Measurements from ENCODE around the gene NKG7.
"Not testable (repeated sequence)": the region's sequence is repeated elsewhere in the genome, so short reads cannot be mapped to it uniquely, and the experiment has no call there.

Gene NKG7

DNA sequence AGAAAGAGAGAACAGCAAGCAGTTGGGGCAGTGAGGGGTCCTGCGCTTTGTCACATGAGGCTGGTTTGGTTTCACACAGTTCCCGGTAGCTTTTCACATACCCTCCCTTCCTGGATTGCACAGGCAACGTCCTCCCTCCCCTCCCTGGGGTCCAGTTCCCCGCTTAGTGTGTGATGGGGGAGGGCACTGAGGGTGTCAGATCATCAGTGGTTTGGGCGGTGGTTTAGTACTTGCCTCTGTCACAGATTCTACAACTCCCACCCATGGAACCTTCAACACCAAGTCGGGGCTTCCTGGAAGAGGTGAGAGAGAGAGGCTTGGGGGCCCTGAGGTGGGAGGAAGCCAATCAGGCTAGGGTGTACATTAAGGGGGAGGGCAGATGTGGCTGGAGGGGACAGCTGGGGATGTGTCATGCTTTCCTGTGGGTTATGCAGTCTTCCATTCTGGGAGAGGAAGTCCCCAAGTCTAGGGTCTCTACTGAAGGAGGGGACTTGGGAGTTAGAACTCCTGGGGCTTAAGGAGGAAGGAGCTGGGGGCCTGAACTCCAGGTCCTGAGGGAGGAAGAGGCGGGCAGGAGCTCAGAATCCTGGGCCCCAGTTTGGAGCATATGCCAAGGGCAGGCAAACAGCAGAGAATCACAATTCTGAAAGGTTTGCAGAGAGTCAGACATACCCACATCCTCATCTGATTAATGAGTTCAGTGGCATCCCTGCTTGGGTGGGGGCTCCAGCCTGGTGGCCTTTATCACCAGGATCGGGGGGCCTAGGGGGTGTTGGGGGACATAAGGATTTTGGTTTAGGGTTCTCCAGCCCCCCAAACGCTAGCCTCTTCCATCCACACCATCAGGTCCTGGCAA is at the start of gene NKG7:
TSS of gene NKG7 (minus strand) at position 6 of the 856 bp plus-strand sequence. CDS start 119 bp downstream, outside the sequence.
- H3K4me3 ChIP-seq (ENCODE audit: low read length in 2 of 2) = no peak within 1 kb of the TSS
- H3K27me3 ChIP-seq (ENCODE audit: control insufficient read depth in 1 of 2, insufficient read depth in 2 of 2, low read length in 2 of 2) = peaks cover 0 to 2% of the 10 kb centered on the region in 2 donors
- H3K9ac ChIP-seq (ENCODE audit: low read length in 2 of 2) = no peak within 1 kb of the TSS
- no peaks in the 10 kb centered on the region for H3K36me3 ChIP-seq (ENCODE audit: control insufficient read depth in 2 of 2, insufficient read depth in 2 of 2, low read length in 2 of 2)
- no peaks in the 10 kb centered on the region for H3K9me3 ChIP-seq (ENCODE audit: control insufficient read depth in 2 of 2, low read length in 2 of 2)
- H3K4me1 ChIP-seq (ENCODE audit: control insufficient read depth, insufficient read depth, low read length) = peaks cover 7% of the 10 kb centered on the region
- H3K27ac ChIP-seq (ENCODE audit: low read length) = no peak within 1 kb of the TSS

- Histone ChIP-seq H3K4me3 (ENCODE audit: low read length in 2 of 2) (no peak overlapping the region), H3K9me3 (ENCODE audit: control insufficient read depth in 2 of 2, low read length in 2 of 2) (no peaks in the 10 kb centered on the region)
These were observed 49.6 kb upstream of the NKG7 start for GRCh38 chr19:51422053-51422448.

DNA sequence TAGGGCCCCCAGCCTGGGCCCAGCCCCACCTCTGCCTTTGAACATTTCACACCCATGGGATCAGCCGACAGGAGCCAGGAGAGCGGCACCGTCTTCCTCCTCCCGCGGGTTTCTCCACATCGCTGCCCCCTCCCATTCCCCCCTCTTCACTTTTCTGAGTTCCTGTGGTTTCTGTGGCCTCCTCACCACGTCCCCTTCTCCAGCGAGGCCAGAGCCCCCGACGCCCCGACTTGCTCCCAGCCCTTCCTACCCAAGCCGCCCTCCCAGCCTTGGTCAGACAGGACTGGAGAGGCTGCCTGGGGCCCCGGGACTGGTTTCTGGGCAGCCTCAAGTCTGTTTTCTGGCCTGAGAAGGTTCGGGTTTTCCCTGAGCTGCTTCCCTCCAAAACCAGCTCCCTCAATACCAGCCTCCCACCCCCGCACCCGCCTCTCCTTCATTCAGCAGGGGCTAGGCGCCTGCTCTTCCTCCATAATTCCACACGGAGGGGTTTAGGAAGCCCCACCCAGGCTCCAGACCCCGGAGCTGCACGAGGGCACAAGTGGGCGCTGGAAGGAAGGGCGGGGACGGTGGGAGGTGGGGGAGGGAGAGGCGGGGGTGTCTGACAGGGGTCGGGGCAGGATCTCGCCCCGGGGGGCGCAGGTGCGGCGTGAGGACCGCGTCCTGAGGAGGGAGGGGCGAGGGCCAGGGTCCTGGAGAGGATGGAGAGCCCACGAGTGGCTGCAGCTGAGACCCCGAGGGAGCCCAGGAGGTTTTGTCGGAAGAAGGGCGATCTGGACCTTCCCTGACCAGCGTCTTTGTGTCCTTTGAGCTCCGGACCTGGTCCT is 49.0 kb upstream of the NKG7 start:
- H3K4me1 ChIP-seq (ENCODE audit: control insufficient read depth, insufficient read depth, low read length) = no peaks in the 10 kb centered on the region
- no peak overlapping the region for H3K4me3 ChIP-seq (ENCODE audit: low read length in 2 of 2)
- no peaks in the 10 kb centered on the region for H3K9me3 ChIP-seq (ENCODE audit: control insufficient read depth in 2 of 2, low read length in 2 of 2)
- H3K27me3 ChIP-seq (ENCODE audit: control insufficient read depth in 1 of 2, insufficient read depth in 2 of 2, low read length in 2 of 2) = peaks cover 3 to 15% of the 10 kb centered on the region in 2 donors
- H3K27ac ChIP-seq (ENCODE audit: low read length) = no peak overlapping the region
- H3K9ac ChIP-seq (ENCODE audit: low read length in 2 of 2) = no peak overlapping the region
- H3K36me3 ChIP-seq (ENCODE audit: control insufficient read depth in 2 of 2, insufficient read depth in 2 of 2, low read length in 2 of 2) = no peaks in the 10 kb centered on the region

More at GRCh38 chr19:51422053-51422448, 49.6 kb upstream of the NKG7 start:
- Histone ChIP-seq H3K27ac (ENCODE audit: low read length) (no peak overlapping the region), H3K9ac (ENCODE audit: low read length in 2 of 2) (no peak overlapping the region), H3K36me3 (ENCODE audit: control insufficient read depth in 2 of 2, insufficient read depth in 2 of 2, low read length in 2 of 2) (no peaks in the 10 kb centered on the region), H3K4me1 (ENCODE audit: control insufficient read depth, insufficient read depth, low read length) (no peaks in the 10 kb centered on the region), H3K27me3 (ENCODE audit: control insufficient read depth in 1 of 2, insufficient read depth in 2 of 2, low read length in 2 of 2) (peaks cover 3 to 15% of the 10 kb centered on the region in 2 donors)

- H3K9me3 ChIP-seq (ENCODE audit: control insufficient read depth in 2 of 2, low read length in 2 of 2); H3K4me3 ChIP-seq (ENCODE audit: low read length in 2 of 2); H3K36me3 ChIP-seq (ENCODE audit: control insufficient read depth in 2 of 2, insufficient read depth in 2 of 2, low read length in 2 of 2); H3K27ac ChIP-seq (ENCODE audit: low read length); H3K9ac ChIP-seq (ENCODE audit: low read length in 2 of 2); H3K4me1 ChIP-seq (ENCODE audit: control insufficient read depth, insufficient read depth, low read length): not testable (repeated sequence)
- peaks cover 3 to 11% of the 10 kb centered on the region in 2 donors for H3K27me3 ChIP-seq (ENCODE audit: control insufficient read depth in 1 of 2, insufficient read depth in 2 of 2, low read length in 2 of 2)
These were observed 48.1 kb upstream of the NKG7 start for GRCh38 chr19:51420511-51420910.

DNA sequence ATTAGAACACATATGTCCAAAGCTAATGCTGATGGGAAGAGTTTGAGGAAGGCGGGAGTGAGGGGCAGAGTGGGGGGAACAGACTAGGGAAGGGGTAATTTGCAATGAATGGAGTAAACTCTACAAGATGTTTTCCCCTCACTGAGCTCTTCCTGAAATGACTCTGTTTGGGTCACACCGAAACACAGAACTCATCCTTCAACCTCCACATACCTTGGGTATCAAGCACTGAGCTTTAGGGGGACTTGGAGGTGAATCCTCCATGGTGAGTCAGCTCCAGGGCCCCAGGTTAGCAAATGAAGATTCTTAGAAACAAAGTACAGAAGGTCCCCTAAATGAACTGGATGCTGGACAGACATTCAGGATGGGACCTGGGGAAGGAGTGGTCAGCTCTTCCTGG is 46.3 kb upstream of the NKG7 start:
- peaks cover 3 to 14% of the 10 kb centered on the region in 2 donors for H3K27me3 ChIP-seq (ENCODE audit: control insufficient read depth in 1 of 2, insufficient read depth in 2 of 2, low read length in 2 of 2)
- H3K4me1 ChIP-seq (ENCODE audit: control insufficient read depth, insufficient read depth, low read length) = no peaks in the 10 kb centered on the region
- H3K4me3 ChIP-seq (ENCODE audit: low read length in 2 of 2) = no peak overlapping the region
- no peaks in the 10 kb centered on the region for H3K36me3 ChIP-seq (ENCODE audit: control insufficient read depth in 2 of 2, insufficient read depth in 2 of 2, low read length in 2 of 2)
- no peak overlapping the region for H3K27ac ChIP-seq (ENCODE audit: low read length)
- no peak overlapping the region for H3K9ac ChIP-seq (ENCODE audit: low read length in 2 of 2)
- no peaks in the 10 kb centered on the region for H3K9me3 ChIP-seq (ENCODE audit: control insufficient read depth in 2 of 2, low read length in 2 of 2)

DNA sequence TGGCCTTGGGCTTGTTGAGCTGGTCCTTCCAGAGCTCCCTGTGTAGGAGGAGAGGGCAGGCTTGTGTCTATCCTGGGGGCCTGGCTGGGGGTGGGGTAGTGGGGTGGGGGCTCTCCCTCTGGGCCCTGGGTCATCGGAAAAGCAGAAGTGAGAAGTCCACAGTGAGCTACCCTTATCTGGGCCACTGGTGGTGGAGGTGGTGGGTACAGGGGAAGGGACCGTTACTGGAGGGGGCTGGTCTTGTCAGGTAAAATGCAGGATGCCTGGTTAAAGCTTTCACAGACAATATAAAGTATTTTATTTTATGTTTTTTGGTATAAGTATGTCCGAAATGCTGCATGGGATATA is 45.3 kb upstream of the NKG7 start:
- Histone ChIP-seq H3K4me1 (ENCODE audit: control insufficient read depth, insufficient read depth, low read length) (no peaks in the 10 kb centered on the region), H3K4me3 (ENCODE audit: low read length in 2 of 2) (no peak overlapping the region), H3K9ac (ENCODE audit: low read length in 2 of 2) (no peak overlapping the region), H3K27ac (ENCODE audit: low read length) (no peak overlapping the region), H3K27me3 (ENCODE audit: control insufficient read depth in 1 of 2, insufficient read depth in 2 of 2, low read length in 2 of 2) (peaks cover 3 to 14% of the 10 kb centered on the region in 2 donors), H3K9me3 (ENCODE audit: control insufficient read depth in 2 of 2, low read length in 2 of 2) (no peaks in the 10 kb centered on the region), H3K36me3 (ENCODE audit: control insufficient read depth in 2 of 2, insufficient read depth in 2 of 2, low read length in 2 of 2) (no peaks in the 10 kb centered on the region)

DNA sequence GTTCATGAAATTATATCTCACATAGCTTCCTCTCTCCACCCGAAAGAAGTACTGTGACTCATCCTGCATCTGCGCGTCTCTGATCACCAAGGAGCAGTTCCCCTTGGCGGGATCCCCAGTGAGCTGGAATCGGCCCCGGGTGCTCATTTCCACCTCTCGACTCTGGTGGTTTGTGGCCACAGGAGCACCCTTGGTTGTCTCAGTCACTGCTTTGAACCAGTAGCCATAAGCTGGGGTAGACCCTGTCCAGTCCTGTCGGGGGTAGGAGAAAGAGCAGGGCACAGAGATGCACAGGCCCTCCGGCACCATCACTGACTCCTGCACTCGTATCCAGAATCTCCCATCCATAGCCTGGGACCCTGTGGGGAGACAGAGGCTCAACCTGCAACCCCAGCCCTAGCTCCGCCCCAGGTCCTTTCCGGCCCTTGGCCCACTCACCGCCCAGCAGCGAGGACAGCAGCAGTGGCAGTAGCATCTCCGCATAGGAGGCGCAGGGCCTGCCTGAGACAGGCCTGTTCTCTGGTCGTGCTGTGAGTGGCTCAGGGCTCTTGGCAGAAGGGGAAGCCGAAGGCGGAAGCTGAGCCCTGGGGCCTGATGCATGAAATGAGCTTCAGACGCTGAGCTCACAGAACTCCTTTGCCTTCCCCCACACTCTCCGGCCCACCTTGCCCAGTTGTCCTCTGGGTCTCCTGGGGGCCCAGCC is 44.8 kb upstream of the NKG7 start, which contains the start of gene SIGLEC10:
TSS of gene SIGLEC10 (minus strand) at position 536 of the 703 bp plus-strand sequence. CDS start at position 475, 61 bp downstream.
- Histone ChIP-seq H3K4me3 (ENCODE audit: low read length in 2 of 2) (no peak within 1 kb of the TSS), H3K27me3 (ENCODE audit: control insufficient read depth in 1 of 2, insufficient read depth in 2 of 2, low read length in 2 of 2) (peaks cover 3 to 14% of the 10 kb centered on the region in 2 donors), H3K27ac (ENCODE audit: low read length) (no peak within 1 kb of the TSS)

GRCh38 chr19:51416422-51416821 is 44.0 kb upstream of the NKG7 start:
- H3K4me1 ChIP-seq (ENCODE audit: control insufficient read depth, insufficient read depth, low read length); H3K36me3 ChIP-seq (ENCODE audit: control insufficient read depth in 2 of 2, insufficient read depth in 2 of 2, low read length in 2 of 2); H3K9me3 ChIP-seq (ENCODE audit: control insufficient read depth in 2 of 2, low read length in 2 of 2); H3K27ac ChIP-seq (ENCODE audit: low read length); H3K4me3 ChIP-seq (ENCODE audit: low read length in 2 of 2); H3K9ac ChIP-seq (ENCODE audit: low read length in 2 of 2): not testable (repeated sequence)
- H3K27me3 ChIP-seq (ENCODE audit: control insufficient read depth in 1 of 2, insufficient read depth in 2 of 2, low read length in 2 of 2) = peaks cover 3 to 12% of the 10 kb centered on the region in 2 donors

More for the DNA sequence above, 44.8 kb upstream of the NKG7 start, which contains the start of gene SIGLEC10:
- Histone ChIP-seq H3K36me3 (ENCODE audit: control insufficient read depth in 2 of 2, insufficient read depth in 2 of 2, low read length in 2 of 2) (no peaks in the 10 kb centered on the region), H3K9me3 (ENCODE audit: control insufficient read depth in 2 of 2, low read length in 2 of 2) (no peaks in the 10 kb centered on the region), H3K4me1 (ENCODE audit: control insufficient read depth, insufficient read depth, low read length) (no peaks in the 10 kb centered on the region), H3K9ac (ENCODE audit: low read length in 2 of 2) (no peak within 1 kb of the TSS)

DNA sequence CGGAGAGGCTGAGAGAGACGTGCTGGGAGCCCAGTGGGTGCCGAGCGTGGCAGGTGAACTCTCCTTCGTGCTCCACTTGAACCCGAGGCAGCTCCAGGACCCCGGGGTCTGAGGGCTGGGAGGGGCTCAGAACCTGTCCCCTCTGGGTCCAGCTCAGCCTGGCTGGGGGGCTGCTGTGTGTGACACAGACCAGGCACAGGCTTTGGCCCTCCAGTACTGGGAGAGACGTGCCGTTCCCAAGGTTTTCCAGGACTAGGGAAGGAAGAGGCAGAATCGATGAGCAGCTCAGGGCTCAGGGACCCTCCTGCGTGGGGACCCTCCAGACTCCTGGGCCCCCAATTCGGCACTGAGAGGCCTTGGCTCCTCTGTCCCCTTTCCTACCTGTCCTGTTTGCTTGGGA is 42.7 kb upstream of the NKG7 start:
- H3K4me1 ChIP-seq (ENCODE audit: control insufficient read depth, insufficient read depth, low read length) = no peaks in the 10 kb centered on the region
- H3K36me3 ChIP-seq (ENCODE audit: control insufficient read depth in 2 of 2, insufficient read depth in 2 of 2, low read length in 2 of 2) = no peaks in the 10 kb centered on the region
- H3K9ac ChIP-seq (ENCODE audit: low read length in 2 of 2) = no peak overlapping the region
- no peaks in the 10 kb centered on the region for H3K9me3 ChIP-seq (ENCODE audit: control insufficient read depth in 2 of 2, low read length in 2 of 2)
- no peak overlapping the region for H3K4me3 ChIP-seq (ENCODE audit: low read length in 2 of 2)
- H3K27ac ChIP-seq (ENCODE audit: low read length) = no peak overlapping the region
- H3K27me3 ChIP-seq (ENCODE audit: control insufficient read depth in 1 of 2, insufficient read depth in 2 of 2, low read length in 2 of 2) = peaks cover 4 to 7% of the 10 kb centered on the region in 2 donors

GRCh38 chr19:51410950-51411748 is 38.7 kb upstream of the NKG7 start:
- no peaks in the 10 kb centered on the region for H3K4me1 ChIP-seq (ENCODE audit: control insufficient read depth, insufficient read depth, low read length)

More at GRCh38 chr19:51410950-51411748, 38.7 kb upstream of the NKG7 start:
- H3K27ac ChIP-seq (ENCODE audit: low read length) = no peak overlapping the region
- peaks cover 2 to 4% of the 10 kb centered on the region in 2 donors for H3K27me3 ChIP-seq (ENCODE audit: control insufficient read depth in 1 of 2, insufficient read depth in 2 of 2, low read length in 2 of 2)
- H3K4me3 ChIP-seq (ENCODE audit: low read length in 2 of 2) = no peak overlapping the region
- H3K36me3 ChIP-seq (ENCODE audit: control insufficient read depth in 2 of 2, insufficient read depth in 2 of 2, low read length in 2 of 2) = no peaks in the 10 kb centered on the region
- H3K9ac ChIP-seq (ENCODE audit: low read length in 2 of 2) = no peak overlapping the region
- H3K9me3 ChIP-seq (ENCODE audit: control insufficient read depth in 2 of 2, low read length in 2 of 2) = peaks cover 0 to 2% of the 10 kb centered on the region in 2 donors
